Measurements from ENCODE around the gene FBXW11. TPM values are rescaled to one million over a fixed set of nuclear protein-coding genes. Genes with fewer than 3 reads are reported as not detected.
A peak's percentile ranks its signal among the peaks of the same experiment; 100 is the strongest.

FBXW11 gene
- total RNA-seq, 4 donors from 2014 or later, result 35.9 to 56.8 (median 50.9) TPM

DNA sequence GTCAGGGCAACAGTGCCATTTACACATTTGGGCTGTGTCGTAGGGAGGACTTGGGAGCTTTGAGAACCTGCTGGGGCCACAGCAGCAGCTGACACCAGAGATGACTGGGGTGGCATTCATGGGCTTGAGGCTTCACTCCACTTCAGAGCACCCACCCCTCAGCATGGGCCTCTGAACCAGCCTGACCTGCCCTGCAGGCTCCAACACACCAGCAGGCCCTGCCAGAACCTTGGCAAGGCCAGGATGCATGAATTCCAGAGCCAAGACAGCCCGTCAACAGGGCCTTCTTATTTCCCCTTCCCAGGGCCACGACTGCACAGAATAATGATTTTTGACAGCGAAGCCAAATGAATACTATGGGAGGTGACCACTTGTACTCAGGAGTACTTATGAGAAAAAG lies 143.8 kb downstream of the FBXW11 start:
- no peak overlapping the region for H3K4me3 ChIP-seq (ENCODE audit: low read depth, poor library complexity, severe bottlenecking)
- no peak for DNase-seq (ENCODE audit: low spot score in 2 of 2)
- no peak for TF ChIP-seq POLR2A (IDR thresholded peaks at IDR 0.05)
- TF ChIP-seq, protein P1, sequence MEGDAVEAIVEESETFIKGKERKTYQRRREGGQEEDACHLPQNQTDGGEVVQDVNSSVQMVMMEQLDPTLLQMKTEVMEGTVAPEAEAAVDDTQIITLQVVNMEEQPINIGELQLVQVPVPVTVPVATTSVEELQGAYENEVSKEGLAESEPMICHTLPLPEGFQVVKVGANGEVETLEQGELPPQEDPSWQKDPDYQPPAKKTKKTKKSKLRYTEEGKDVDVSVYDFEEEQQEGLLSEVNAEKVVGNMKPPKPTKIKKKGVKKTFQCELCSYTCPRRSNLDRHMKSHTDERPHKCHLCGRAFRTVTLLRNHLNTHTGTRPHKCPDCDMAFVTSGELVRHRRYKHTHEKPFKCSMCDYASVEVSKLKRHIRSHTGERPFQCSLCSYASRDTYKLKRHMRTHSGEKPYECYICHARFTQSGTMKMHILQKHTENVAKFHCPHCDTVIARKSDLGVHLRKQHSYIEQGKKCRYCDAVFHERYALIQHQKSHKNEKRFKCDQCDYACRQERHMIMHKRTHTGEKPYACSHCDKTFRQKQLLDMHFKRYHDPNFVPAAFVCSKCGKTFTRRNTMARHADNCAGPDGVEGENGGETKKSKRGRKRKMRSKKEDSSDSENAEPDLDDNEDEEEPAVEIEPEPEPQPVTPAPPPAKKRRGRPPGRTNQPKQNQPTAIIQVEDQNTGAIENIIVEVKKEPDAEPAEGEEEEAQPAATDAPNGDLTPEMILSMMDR (IDR thresholded peaks at IDR 0.05), result no peak
- intact Hi-C loops (cut with DNase I; ENCODE audit: low total_unique reads), result no loop called here
- 83 to 93% methylated on average over 4 of the region's 4 CpGs for WGBS, 2 donors

DNA sequence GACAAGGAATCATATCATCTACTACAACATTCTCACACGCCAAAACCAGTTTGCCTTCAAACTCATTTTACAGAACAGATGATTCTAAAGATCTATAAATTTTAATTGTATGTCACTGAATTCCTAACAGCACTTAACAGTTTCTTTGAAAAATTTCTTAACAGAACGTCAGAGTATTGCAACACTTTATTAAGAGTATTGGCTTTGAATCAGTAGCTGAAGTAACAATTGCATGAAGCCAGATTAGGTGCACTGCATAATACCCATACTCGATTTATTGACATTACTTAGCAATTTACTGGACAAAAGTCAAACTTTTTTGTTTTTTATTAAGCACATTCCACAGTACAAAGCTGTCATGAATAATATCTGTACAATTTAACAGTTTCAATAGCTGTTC lies 145.1 kb downstream of the FBXW11 start:
- intact Hi-C loops (cut with DNase I; ENCODE audit: low total_unique reads), result no loop called here
- H3K4me3 ChIP-seq (ENCODE audit: low read depth, poor library complexity, severe bottlenecking), result no peak overlapping the region
- TF ChIP-seq, protein P1 (IDR thresholded peaks at IDR 0.05), result no peak
- no peak for TF ChIP-seq POLR2A (IDR thresholded peaks at IDR 0.05)
- 54 to 55% methylated on average over 3 of the region's 3 CpGs for WGBS, 2 donors
- no peak for DNase-seq (ENCODE audit: low spot score in 2 of 2)

DNA sequence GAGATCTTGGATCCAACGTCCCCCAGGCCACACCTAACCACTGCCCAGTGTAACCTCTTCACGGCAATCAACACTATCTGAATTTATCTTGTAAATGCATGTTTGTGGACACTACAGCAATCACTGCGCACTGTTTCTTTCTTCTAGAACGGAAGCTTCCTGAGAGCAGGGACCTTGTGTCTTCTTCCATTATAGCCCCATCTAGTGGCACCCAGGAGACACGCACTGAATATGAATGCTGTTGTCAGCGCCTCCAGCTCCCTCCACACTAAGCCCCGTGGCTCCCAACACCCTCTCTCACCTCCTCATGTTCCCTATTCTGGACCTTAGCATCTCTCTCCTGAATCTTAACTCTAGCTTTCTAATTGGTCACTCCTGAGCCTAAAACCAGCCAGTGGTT lies 148.1 kb downstream of the FBXW11 start:
- no peak for TF ChIP-seq POLR2A (IDR thresholded peaks at IDR 0.05)
- TF ChIP-seq, protein P1 (IDR thresholded peaks at IDR 0.05), result no peak
- no peak overlapping the region for H3K4me3 ChIP-seq (ENCODE audit: low read depth, poor library complexity, severe bottlenecking)
- no peak for DNase-seq (ENCODE audit: low spot score in 2 of 2)
- intact Hi-C loops (cut with DNase I; ENCODE audit: low total_unique reads), result no loop called here
- 91 to 95% methylated on average over 7 of the region's 7 CpGs for WGBS, 2 donors

DNA sequence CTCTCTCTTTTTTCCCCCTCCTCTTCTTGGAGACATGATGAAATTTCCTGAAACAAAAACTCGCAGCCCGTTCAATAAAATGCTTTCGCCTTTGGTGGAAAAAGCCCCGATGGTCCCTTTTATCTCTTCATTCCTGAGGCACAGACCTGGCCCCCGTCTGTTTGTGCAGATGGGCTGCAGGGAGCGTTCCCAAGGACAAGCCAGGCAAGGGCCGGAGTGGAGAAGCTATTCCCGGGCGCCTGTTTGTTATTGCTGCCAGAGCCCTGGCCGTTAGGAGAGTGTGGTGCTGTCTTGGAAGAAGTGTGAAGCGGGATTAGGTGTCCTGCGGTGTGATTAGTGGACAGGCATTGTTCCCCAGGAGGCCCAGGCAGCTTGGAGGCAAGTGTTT lies 149.0 kb downstream of the FBXW11 start:
- intact Hi-C loops (cut with DNase I; ENCODE audit: low total_unique reads), result no loop called here
- WGBS, 2 donors, result 86 to 87% methylated on average over 12 of the region's 12 CpGs
- peak in 1 of 2 donors; percentile 60 for DNase-seq (ENCODE audit: low spot score in 2 of 2)
- H3K4me3 ChIP-seq (ENCODE audit: low read depth, poor library complexity, severe bottlenecking), result no peak overlapping the region
- TF ChIP-seq, protein P1 (IDR thresholded peaks at IDR 0.05), result no peak
- TF ChIP-seq POLR2A (IDR thresholded peaks at IDR 0.05), result no peak

DNA sequence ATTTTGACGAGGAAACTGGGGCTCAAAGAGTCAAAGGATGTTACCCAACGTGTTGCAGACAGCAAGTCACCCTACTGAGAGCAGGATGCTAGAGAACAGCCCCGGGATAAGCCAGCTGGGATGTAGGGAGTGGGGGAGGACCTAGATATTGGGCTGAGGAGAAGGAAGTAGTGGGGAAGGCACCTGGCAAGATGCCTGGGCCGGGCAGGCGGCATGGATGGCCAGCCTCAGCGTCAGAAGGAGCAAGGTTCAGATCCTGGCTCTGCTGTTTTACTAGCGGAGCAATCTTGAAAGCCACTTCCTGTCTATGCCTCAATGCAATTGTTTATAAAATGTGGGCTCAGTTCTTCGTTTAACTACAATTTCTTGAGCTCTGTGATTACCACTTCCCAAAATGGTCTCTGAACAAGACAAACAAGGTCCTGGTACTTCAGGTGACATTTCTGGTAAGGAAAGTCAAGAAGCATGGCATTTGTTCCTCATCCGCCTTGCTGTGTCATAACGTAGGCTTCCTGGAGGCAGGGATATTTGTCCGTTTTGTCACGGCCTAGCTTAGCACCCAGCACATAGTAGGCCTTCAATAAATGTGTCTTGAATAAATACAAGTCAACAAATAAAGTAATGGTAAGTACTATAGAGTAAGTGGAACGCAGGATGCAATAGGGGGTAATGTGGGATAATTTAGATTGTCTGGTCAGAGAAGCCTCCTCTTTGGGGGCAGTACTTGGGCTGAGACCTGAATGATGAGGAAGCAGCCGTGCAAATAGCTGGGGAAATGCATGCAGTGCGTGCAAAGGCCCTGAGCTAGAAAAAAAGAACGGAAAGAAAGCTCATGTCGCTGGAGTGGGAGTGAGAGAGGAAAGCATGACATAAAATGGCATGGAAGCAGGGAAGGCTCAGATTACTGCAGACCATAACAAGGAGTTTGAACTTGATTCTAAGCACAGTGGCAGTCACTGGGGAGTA lies 150.4 kb downstream of the FBXW11 start:
- intact Hi-C loops (cut with DNase I; ENCODE audit: low total_unique reads), result no loop called here
- DNase-seq (ENCODE audit: low spot score in 2 of 2), result peak in 1 of 2 donors; percentile 72
- 83 to 86% methylated on average over 17 of the region's 17 CpGs for WGBS, 2 donors

More for the DNA sequence above, 150.4 kb downstream of the FBXW11 start:
- H3K4me3 ChIP-seq (ENCODE audit: low read depth, poor library complexity, severe bottlenecking), result no peak overlapping the region
- no peak for TF ChIP-seq POLR2A (IDR thresholded peaks at IDR 0.05)
- TF ChIP-seq, protein P1 (IDR thresholded peaks at IDR 0.05), result no peak
